HG02763 (cell line): ENCODE results near the gene RAD1.

Experiments used
- ATAC-seq: cut with Tn5 transposase; IDR thresholded peaks from one replicate; pipeline ENCODE4 v1.9.1; 2021; ENCODE audit warnings: mild to moderate bottlenecking, moderate library complexity; ENCODE audit not compliant: unreplicated experiment

RAD1 gene

DNA sequence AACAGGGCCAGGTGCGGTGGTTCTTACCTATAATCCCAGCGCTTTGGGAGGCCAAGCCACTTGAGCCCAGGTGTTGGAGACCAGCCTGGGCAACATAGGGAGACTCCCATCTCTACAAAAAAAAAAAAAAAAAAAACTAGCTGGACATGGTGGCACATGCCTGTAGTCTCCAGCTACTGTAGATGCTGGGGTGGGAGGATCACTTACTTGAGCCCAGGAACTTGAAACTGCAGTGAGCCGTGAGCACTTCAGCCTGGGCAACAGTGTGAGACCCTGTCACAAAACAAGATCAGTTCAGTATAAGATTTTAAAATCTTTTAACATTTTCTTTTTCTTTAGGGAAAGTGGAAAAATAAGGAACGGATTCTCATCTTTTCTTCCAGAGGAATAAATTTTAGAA is 2.7 kb upstream of the RAD1 start:
- ATAC-seq: no peak

DNA sequence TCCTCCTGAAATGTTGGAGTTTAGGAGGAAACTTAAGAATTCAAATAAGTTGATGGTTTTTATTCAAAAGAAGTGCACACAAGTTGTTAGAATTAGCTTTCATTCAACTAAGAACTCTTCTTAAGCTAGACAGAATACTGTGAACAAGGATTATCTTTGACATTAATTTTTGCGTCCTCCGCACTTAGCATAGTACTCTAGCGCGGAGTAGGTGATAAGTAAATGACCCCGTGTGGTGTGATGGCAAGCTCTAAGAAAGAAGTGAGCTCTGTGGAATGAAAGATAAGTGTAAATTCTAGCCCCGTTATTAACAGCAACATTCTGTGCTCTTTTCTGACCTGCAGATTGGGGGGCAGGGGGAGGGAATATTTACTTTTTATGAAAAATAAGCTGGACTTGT is 1.2 kb upstream of the RAD1 start:
- no peak for ATAC-seq

DNA sequence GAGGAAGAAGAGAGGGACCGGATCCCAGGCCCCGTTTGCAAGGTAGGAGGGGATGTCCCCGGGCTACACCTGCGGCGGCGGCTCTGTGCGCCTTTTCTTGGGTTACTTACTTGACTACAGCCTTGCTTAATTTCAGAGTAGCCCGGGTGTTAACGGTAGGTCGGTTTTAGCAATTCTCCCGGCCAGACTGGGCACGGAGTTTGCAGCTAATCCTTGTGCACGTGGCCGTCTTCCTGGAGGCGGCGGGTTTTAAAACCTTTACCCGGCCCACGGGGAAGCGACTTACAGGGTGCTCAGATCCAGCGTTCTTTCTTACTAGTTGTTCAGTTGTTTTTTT is 520 bp upstream of the RAD1 start:
- ATAC-seq: peak; percentile 13

DNA sequence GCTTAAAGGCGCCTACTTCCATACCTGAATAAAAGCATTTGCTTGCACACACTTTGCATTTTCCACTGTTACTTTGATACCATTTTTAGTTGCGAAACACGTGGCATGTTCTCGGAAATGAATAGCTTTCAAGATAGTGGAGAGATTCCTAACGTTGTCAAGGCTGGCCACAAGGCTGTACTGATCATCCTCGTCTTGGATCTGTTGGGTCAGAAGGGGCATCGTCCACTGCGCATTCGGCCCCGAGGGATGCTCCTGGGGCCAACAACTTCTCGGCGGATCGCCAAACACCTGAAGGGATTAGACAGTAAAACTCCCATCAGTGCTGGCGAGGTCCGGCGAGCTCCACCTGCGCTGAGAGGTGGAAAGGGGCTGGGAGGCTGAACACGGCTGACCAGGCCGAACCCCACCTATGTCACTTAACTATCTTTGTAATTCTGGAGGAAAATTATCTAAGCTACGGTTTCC is 599 bp downstream of the RAD1 start:
- ATAC-seq: peak; percentile 5

DNA sequence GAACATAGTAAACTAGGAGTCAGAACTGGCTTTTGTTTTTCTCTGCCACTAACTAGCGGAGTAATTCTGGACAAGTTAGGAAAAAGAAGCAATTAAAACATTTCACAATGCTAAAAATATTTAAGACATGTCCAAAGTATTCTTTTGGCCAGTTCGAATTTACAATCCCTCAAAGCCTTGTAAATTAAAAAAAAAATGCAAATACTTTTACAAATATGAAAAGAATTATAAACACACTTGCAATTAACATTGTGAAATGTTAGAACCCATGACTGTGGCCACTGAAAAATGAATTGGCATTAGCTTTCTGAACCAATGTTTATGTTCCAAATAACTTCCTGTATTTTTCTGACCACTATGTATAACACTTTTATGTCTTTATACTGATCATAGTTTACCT is 2.2 kb downstream of the RAD1 start:
- ATAC-seq: no peak

DNA sequence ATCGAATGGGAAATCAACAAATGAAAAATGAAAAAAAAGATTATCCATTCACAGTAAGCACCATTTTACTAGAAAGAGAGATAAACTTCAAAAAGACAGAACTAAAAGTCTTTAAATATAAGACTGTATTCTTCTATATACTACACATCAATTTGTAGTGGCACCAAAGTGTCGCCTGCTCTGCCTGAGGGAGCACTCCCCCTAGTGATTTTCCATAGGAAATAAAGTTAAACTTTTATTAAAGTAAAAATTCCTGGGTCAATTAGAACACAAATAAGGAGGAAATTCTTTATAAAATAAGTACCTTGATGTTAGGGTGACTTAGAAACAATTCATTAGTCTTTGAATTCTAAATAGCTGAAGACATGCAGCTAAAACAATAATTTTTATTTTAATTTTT is 9.7 kb downstream of the RAD1 start:
- ATAC-seq: no peak

DNA sequence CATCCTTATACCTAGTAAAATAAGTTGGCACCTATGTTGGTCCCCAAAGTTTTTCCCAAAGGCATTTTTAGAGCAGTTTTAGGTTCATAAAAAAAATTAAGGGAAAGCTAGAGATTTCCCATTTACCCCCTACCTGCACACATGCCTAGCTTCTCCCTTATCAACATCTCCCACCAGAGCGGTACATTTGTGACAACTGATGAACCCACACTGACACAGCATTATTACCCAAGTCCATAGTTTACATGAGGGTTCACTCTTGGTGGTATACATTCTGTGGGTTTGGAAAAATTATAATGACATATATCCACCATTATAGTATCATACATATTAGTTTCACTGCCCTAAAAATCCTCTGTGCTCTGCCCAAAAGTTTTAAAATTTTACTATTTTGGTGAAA is 12.0 kb downstream of the RAD1 start:
- ATAC-seq: no peak

DNA sequence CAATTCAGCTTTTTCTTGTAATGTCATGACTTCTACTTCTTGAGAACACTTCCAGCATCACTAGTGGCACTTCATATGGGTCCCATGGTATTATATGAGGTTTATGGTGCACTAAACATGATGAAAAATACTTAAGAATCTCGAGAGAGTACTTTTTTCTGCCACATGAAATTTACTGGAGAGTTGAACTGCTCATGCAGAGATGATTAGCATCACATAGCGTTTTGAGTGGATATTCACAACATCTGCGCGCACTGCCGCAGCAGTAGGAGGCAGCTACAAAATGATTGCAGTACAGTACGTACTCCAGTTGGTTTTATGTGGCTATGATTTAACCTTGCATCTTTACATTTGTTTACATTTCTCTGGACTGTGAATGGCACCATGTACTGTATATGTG is 14.7 kb downstream of the RAD1 start:
- no peak for ATAC-seq

DNA sequence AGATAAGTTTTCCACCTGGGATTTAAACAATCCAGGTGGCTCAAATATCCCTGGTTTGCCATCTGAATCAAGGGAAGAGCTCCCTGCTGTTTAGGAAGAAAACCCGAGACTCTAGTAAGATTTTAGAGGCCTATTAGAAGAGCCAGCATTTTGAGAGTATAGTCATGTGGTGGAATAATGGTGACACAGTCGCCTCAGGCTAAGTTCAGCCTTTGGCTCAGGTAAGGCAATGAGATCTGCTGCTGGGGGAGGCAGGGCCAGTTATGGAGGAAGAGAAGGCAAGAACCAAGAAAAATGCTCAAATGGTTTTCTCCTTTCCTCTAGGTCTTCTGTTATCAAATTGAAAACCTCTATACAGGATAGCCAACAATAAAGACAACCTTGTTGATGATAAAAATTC is 16.2 kb downstream of the RAD1 start:
- no peak for ATAC-seq

DNA sequence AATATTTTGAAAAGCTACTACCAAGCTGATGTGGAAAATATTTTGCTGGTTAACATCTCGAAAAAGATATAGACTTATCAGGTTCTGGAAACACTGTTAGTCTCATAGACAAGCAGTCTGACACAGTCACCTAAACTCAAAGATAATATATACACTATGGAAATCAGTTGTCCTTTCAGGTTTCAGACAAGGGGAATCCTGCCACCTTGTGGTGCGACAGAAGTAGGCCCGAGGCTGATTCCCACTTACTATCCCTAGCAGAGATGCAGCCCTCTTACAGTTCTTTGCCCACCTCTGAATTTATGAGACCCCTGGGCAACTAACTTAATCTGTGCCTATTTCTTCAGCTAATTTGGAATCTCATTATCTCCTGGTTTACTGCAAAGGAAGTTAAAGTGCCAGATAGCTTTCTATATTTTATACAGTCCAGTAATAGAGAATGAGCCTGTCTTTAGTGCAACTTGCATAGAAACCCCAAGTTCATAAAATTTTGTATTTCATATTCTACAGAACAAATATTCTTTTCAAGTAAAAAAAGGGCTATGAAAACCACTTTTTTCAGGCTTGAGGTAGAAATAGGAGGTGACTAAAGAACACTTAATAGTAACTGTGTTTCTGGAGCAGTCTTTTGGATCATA is 16.9 kb downstream of the RAD1 start:
- peak; percentile 75 for ATAC-seq

DNA sequence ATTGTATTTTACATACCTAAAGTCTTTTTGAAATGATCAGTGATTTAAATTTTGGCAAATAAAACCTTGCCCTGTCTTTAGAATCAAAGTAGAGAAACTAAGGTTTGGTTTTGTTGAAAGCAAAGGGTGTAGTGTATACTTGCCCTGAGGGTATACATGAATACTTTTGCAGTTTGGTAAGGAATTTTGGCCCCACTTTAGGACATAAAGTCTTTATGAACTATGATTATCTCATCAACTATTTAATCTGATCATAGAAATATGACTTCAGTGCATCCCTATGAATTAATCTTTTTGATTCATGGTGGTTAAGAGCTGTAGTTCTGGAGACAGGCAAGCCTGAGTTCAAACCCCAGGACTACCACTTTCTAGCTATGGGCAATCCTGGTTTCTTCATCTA is 17.7 kb downstream of the RAD1 start:
- ATAC-seq: no peak

DNA sequence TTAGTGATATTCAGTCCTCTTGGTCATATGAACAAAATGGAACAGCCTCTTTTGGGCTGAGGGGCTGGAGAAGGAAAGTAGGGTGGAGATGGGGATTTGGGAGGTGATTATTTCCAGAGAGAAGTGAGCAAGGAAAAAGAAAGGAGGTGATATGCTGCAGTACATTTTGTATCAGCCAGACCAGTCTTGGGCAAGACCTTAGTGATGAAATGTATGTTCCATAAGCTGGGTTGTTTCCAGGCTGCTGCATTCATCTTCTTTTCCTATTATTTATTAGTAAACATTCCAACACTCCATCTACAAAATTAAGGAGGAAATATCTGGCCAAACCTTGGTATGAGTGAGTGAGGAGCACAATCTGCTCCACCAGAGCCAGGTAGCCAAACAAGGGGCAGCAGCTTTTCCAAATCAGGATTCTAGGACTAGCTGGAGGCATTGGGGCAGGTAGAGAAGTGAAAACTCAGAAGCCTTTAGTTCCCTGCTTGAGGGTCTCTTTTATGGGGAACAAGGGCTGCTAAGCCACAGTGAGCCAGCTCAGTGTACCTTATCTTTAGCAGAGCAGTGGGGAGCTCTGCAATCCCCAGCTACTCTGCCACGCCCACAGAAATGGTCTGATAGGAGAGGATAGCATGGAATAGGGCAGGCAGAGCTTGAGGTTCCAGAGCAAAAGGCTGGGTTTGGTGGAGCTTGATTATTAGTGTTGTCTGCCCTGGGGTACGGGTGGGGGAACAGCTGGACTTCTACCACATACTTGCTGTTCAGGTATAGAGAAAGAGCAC is 19.5 kb downstream of the RAD1 start:
- ATAC-seq: no peak

DNA sequence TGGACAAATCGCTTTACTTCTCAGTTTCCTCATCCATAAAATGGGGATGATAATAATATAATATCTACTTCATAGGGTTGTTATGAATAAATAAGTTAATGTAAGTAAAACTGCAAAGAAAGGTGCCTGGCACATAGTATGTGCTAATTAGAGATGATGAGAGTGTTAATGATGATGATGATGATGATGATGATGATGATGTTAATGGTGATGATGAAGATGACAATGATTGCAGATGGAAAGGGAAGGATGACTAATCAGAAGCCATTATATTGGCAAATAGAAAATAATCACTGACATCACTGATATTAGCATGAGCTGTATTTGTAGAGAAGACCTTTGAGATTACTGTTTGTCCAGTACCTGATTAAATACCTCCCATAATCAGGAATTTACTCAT is 20.6 kb downstream of the RAD1 start:
- ATAC-seq: no peak

DNA sequence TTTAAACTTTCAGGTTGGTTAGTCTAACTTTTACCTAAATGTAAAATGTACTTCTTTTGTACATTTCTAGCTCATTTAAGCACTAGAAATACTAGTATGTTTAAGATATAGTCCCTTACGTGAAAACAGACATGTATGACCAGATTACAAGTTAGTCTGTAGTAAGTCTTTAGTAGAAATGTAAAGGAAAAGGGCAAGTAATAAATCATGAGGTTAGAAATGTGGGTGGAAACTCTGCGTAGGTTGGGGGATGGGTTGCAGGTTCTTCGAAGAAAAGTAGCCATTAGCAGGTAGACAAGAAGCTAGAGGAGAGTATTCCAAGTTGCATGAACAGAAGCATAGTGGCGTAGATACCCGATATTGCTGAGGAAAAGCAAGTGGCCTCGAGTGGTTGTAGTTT is 22.9 kb downstream of the RAD1 start:
- no peak for ATAC-seq

DNA sequence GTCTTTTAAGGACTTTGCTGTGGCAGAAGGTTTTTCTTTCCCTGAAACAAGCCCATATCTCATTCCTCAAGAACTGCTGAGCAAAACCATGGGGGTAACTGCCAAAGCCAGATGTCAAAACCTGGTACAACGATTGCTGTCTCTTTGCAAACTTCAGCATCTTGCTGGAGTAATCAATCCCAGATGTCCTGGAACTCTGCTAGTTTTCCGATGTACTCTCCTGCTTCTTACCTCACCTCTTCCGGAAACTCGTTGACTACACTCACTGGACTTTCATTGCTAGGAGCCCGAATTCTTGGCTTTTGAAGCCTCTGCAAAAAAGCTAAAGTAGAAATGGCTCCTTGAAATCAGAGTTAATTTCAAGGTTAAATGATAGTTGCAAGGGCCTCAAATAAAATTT is 23.3 kb downstream of the RAD1 start:
- ATAC-seq: no peak

DNA sequence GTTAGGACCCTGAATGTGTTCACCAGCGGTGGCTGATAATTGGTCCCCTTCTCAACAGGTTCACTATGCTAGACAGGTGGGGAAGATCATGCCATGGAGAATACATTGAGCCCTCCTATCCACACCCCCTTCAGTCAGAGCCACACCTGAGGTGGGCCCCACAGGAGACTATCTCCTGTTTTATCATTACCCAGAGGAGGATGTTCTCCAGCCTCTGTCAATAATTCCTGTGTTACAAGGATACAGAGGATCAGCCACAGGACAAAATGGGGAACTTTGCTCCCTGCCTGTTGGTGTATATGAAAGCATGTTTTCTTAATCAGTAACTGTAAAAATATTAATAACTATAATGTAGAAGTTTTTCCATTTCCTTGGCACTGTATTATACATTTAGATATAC is 25.9 kb downstream of the RAD1 start:
- no peak for ATAC-seq

DNA sequence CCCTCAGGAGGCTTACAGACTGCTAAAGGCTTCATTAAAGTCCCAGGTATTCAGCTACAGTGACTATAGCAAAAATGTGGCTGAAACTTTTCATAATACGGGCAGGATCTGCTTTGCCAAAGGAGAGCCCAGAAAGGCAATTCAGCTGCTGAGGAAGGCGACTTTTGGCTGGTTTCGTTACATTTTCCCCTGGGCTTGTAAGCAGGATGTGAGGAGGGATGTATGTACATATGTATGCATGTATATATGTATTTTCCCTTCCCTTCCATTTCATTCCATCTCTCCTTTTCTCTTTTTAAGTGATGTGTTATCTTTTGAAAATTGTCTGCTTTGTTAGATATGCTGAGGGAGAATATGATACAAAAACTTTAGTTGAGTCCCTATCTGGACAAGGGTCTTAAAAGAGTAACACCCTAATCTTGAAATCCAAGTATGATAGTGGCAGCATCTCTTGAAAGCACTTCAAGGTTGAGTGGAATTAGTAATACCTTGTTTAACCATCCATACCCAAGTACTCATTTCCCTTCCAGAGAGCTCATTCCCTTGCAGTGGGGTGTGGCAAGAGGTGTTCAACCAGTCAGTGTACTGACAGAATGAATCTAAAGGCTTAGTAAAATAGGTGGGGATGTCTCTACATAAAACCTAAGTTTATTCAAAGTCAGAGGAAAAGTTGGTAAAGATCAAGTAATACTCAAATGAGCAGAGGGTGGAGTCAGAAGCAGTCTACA is 28.7 kb downstream of the RAD1 start:
- ATAC-seq: no peak

DNA sequence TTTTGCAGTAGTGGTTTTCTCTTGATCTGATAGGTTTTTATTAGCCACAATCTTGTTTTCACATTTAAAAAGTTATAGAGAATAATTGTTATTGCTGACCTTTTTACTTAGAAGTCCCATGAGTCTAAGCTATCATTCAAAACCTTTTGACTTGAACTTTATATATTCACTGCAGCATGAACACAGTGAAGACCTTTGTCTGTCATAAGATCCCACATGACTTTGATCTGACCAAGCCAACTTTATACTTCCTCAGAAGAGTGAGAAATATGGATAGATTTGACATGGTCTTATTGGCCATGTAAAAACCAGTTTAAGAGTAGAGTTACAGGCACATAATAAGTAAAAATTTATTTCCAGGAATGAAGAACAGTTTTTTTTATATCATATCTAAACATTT is 34.1 kb downstream of the RAD1 start:
- no peak for ATAC-seq

DNA sequence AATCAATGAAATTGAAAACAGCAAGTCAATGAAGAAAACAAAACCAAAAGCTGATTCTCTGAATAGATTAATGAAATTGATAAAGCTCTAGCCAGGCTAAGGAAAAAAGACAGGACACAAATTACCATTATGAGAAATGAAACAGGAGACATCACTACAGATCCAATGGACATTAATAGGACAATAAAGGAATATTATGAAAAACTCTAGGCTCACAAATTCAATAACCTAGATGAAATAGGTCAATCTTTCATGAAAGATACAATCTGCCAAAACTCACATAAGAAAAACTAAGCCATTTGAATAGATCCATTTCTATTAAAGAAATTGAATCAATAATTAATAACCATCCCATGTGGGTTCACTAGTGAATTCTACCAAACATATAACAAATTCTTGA is 39.0 kb downstream of the RAD1 start:
- ATAC-seq: no peak

DNA sequence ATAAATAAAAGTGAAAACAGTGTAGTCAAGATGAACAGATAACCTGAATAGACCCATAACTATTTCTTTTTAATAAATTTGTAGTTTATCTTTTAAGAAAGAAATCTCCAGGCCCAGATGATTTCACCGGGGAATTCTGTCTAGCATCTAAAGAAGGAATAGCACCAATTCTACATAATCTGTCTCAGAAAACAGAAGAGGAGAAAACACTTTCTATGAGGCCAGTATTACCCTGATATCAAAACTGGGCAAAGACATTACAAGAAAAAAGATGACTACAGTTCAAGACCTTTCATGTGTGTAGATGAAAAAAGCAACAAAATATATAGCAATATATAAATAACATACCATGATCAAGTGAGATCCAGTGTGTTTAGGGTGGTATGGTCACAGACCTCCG is 44.9 kb downstream of the RAD1 start:
- ATAC-seq: no peak

DNA sequence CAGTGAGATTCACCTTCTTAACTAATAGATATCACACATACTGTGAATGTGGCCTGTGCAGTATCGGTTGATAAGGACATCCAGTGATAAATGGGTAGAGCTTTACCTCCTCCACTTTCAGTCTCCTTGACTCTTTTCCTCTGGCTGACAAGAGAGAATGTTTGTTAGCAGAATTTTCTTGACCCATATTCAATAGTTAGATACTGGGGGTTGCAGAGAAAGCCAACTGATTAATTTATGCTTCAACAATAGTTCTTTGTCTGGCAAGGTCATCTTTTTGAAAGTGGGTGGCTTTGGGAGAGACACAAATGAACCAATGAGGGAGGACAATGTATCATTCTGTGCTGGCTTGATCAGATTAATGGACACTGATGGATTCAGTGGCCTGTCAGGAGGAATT is 46.0 kb downstream of the RAD1 start:
- no peak for ATAC-seq

DNA sequence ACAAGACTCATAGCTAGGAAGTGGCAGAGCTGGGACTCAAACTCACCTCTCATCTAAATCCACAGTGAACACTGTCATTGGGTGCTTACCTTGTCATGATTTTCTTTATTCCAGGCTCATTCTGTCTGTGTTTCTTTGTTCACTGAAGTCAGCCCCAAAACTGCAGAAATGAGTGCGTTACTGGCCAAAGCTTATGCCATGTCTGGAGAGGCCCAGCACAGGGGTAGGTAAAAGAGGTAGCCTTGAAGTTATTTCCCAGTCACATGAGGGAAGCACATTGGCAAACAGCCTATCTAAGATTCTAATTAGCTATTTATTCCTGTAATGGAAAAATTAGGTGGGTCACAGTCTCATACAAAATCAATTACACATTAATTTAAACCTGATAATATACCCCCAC is 46.5 kb downstream of the RAD1 start:
- no peak for ATAC-seq
